HG02623 (cell line): Measurements from ENCODE around the gene AKNAD1.
"Not testable (repeated sequence)": the region's sequence is repeated elsewhere in the genome, so short reads cannot be mapped to it uniquely, and the experiment has no call there.

ENCODE experiments used
- ATAC-seq: cut with Tn5 transposase; IDR thresholded peaks from one replicate; pipeline ENCODE4 v1.9.1; 2021; ENCODE audit warnings: moderate library complexity; ENCODE audit not compliant: unreplicated experiment

Gene AKNAD1

GRCh38 chr1:108785880-108786279 is 71.0 kb downstream of the AKNAD1 start:
- ATAC-seq: no peak

DNA sequence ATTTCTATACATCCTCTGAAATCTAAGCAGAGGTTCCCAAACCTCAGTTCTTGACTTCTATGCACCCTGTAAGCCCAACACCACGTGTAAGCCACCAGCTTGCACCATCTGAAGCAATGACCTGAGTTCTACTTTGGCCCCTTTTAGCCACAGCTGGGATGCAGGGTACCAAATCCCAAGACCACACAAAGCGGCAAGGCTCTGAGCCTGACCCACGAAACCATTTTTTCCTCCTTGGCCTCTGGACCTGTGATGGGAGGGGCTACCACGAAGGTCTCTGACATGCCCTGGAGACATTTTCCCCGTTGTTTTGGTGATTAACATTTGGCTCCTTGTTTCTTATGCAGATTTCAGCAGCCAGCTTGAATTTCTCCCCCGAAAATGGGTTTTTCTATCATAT is 71.6 kb downstream of the AKNAD1 start:
- ATAC-seq: no peak

DNA sequence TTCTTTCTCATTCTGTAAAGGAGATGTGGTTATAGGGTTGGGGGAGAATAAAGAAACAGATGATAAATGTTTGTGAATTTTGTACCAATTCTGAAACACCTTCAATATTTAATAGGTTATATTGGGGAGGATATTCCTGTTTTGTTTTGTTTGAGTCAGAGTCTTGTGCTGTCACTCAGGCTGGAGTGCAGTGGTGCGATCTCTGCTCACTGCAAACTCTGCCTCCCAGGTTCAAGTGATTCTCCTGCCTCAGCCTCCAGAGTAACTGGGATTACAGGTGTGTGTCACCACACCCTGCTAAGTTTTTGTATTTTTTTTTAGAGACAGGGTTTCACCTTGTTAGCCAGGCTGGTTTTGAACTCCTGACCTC is 75.3 kb downstream of the AKNAD1 start:
- not testable (repeated sequence) for ATAC-seq

- no peak for ATAC-seq
Observed at GRCh38 chr1:108780937-108781574, 75.8 kb downstream of the AKNAD1 start.

GRCh38 chr1:108779455-108779854 is 77.4 kb downstream of the AKNAD1 start:
- no peak for ATAC-seq

GRCh38 chr1:108777839-108778238 is 79.1 kb downstream of the AKNAD1 start:
- ATAC-seq: no peak

- ATAC-seq: no peak
Observed at GRCh38 chr1:108767708-108768107, 89.2 kb downstream of the AKNAD1 start.

DNA sequence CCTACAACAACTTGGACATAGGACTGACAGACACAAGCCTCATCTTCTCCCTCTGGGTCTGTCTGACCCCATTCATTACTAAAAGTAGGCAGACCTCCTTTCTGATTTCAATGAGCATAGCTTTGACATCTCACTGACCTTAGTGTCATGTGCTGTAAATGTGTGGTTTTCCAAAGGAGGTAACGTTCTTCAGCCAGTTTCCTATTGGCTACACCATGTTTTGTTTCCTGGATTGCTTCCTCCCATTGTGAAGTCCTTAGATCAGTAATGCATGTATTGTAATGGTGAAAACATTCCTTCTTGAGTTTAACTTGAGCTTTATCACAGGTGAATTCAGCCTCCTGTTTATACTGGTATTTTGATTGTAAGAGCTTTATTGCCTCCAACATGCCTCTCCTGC is 89.8 kb downstream of the AKNAD1 start:
- ATAC-seq: no peak
